Tongue (tissue), 2 donors: Measurements from ENCODE around the gene SIRPD. TPM values are rescaled to one million over a fixed set of nuclear protein-coding genes. Genes with fewer than 3 reads are reported as not detected.
A peak's percentile ranks its signal among the peaks of the same experiment; 100 is the strongest.
"Not testable (repeated sequence)": the region's sequence is repeated elsewhere in the genome, so short reads cannot be mapped to it uniquely, and the experiment has no call there.

ENCODE experiments used
- DNase-seq: peaks from one replicate; pipeline ENCODE4 v3.0.0-alpha.2; 2015
- total RNA-seq: library from RNA; depleted of rRNA; stranded (reverse); fragments of >200 nt; gene quantifications from one replicate; pipeline ENCODE4 v1.2.3, GENCODE V29; 2014

Gene SIRPD
- total RNA-seq, 1 donor from 2014 or later = not detected

DNA sequence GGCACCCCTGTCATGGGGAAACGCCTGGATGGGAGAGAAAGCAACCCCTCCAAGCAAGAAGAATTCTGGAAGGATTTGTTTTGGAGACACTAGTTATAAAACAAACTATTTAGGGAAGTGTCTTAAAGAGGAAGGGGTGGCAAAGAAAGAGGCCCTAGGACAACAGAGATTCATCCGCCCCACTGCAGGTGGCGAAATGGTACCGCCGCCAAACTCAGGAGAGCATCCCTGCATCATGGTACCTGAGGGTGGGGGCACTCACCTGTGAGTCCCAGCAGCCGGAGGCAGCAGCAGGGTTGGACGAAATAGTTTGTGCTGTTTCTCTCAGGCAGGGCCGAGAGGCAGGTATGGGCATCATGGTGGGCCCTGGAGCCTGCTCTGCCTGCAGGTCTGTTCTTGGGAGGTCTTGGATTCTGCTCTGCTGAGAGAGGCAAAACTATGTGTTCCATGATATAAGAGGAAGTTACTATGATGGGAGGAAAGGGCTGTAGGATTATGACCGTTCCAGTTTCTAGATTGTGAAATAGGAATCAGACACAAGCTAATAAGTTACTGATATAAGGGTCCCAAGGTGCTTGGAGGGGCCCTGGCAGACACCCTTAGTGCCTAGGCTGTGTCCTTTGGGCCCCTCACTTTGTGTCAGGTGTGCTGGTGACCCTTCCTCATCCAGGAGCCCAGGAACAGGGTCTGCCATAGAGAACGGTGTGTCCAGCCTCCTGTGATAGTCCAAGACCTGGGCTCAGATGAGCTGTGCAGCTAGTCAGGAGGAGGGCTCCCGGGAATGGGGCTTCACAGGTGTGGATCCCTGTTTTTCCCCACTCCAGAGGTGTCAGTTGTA, 20.4 kb downstream of the SIRPD start:
- DNase-seq = no peak

- DNase-seq = no peak
Measured at GRCh38 chr20:1535420-1536175, 21.9 kb downstream of the SIRPD start.

DNA sequence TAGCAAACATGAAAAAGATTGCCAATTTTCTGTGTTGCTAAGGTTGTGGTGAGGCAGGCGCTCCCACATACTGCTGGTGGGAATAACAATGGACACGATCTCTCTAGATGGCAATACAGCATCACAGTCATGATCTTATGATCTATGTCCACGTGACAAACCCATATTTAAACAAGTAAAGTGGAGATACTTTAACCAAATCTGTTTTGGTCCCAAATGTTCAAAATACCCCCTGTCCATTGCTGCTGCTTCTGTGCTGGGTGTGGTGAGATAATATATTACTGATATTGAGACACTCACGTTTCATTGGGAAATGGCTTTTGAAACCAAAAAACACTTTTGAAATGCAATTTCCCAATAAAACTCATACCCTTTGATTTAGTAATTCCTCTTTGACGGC, 23.0 kb downstream of the SIRPD start:
- no peak for DNase-seq

GRCh38 chr20:1533059-1533458, 24.4 kb downstream of the SIRPD start:
- DNase-seq = no peak

- DNase-seq = no peak
Measured at GRCh38 chr20:1528811-1529210, 28.7 kb downstream of the SIRPD start.

- no peak for DNase-seq
Measured at GRCh38 chr20:1527923-1528322, 29.6 kb downstream of the SIRPD start.

GRCh38 chr20:1526896-1527295, 30.6 kb downstream of the SIRPD start:
- DNase-seq = no peak

- no peak for DNase-seq
Measured at GRCh38 chr20:1526310-1526709, 31.2 kb downstream of the SIRPD start.

GRCh38 chr20:1524004-1524403, 33.5 kb downstream of the SIRPD start:
- DNase-seq = no peak

DNA sequence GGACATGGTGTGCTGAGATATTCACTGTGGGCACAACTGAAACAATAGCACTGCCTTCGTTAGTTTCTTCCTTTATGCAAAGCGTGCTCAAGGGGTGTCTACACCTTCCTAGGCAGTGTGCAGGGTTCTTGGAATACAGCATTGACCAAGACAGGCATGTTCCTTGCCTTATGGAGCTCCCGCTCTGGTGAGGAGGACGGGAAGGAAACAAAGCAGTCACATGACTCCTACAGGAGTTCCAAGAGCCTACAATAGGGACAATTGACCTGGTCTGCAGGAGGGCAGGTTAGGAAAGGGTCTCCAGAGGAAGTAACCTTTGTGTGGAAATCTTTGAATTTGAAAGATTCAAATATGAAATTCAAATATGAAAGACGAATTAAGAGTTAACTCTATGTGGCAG, 40.5 kb downstream of the SIRPD start:
- no peak for DNase-seq

GRCh38 chr20:1513801-1514200, 43.7 kb downstream of the SIRPD start:
- no peak for DNase-seq

- DNase-seq = peak; percentile 16
Measured at GRCh38 chr20:1509237-1509636, 48.3 kb downstream of the SIRPD start.

DNA sequence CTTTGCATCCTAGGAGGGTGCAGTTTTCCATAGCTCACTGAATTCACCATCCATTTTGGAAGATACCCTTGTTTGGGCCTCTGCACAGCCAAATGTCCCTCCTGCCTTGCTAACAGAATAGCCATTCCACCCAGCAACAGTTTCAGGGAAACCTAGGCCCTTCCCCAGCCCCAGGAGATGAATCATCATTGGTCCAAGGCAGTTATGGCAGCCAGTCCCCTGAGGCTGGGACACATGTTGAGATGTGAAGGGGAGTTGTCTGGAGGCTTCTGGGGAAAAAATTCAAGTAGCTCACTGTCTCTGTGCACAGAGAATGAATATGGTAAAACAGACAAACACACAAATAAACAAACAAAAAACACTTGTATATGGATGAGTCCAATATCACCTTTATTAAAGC, 48.9 kb downstream of the SIRPD start:
- DNase-seq = no peak

DNA sequence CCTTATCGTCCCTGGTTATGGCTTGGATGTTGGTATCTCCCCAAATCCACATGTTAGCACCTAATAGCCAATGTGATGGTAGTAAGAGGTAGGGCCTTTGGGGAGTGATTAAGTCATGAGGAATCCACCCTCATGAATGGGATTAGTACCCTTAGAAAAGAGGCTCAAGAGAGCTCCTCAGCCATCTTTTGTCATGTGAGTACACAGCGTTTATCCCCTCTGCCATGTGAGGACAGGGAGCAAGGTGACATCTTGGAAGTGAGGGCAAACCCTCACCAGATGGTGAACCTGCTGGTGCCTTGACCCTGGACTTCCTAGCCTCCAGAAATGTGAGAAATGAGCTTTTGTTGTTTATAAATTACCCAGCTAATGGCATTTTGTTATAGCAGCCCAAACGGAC, 50.2 kb downstream of the SIRPD start:
- DNase-seq = no peak

DNA sequence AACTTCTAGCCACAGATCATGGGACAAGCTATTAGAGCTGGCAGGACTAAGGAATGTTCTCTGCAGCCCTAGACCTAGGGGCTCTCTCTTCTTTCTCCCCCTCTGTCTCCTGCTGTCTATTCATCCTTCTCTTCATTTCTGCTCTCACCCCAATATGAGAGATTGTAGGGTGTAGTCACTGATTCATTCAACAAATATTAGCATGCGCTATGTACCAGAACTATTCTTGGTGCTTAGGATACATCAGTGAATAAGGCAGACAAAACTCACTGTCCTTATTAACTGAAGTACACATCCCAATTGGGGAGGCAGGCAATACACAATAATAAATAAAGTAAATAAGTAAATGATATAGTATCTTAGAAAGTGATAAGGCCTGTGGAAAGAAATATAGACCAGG, 51.6 kb downstream of the SIRPD start:
- no peak for DNase-seq

- DNase-seq = no peak
Measured at GRCh38 chr20:1505361-1505760, 52.1 kb downstream of the SIRPD start.

DNA sequence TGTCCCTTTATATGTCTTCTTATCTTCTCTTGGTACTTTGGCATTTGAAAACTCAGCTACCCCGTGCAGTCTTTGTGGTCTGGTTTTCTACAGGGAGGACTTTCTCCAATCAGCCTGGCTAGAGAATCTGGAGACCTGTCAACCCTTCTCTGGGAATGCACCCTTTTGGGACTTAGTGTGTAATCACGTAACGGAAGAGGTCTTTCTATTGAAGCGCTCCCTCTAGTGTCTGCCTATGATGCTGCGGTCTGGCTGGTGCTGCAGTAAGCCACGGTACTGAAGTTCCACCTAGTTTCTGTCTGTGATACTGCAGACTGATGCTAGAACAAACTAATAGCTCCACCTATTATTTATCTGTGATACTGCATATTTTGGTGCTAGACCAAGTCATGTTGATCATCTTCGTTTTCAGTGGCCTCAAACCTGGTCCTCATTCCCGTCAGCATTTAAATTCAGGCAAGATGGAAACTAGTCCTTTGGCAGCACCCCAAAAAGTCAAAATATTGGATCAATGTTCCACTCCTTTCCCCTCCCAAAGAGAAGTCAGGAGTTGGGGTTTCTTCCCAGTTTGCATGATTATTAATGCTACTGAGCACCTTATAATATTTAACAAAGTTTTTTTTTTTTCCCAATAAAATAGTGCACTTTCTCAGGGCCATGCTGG, 53.8 kb downstream of the SIRPD start:
- DNase-seq = peak; percentile 72

DNA sequence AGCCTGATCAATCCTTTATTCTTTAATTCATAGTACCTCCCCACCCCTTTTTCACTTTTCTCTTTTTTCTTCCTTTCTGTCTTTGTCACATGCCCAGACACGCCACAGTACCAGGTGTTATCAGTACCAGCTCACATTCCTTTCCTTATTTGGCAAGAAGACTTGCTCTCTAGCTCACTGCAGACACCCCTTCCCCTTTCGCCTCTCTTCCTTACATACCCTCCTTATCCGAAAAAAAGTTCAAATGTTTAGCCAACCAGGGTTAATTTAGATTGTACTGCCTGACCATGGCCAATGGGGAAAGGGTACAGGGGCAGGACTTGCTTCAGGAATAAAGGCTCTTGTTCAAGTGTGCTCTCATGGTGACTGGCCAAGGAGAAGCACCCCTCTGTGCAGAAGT, 57.0 kb downstream of the SIRPD start:
- no peak for DNase-seq

- no peak for DNase-seq
Measured at GRCh38 chr20:1499528-1500420, 57.7 kb downstream of the SIRPD start.

DNA sequence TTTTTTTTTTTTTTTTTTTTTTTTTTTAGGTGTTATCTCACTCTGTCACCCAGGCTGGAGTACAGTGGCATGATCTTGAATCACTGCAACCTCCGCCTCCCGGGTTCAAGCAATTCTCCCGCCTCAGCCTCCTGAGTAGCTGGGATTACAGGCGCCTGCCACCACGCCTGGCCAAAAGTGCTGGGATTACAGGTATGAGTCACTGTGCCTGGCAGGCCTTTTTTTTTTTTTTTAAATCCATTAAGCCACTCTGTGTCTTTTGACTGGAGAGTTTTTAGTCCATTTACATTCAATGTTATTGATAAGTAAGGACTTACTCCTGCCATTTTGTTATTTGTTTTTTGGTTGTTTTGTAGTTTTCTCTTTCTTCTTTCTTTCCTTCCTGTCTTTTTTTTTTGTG, 60.1 kb downstream of the SIRPD start:
- not testable (repeated sequence) for DNase-seq

GRCh38 chr20:1496930-1497329, 60.6 kb downstream of the SIRPD start:
- no peak for DNase-seq

- DNase-seq = no peak
Measured at GRCh38 chr20:1494436-1494835, 63.1 kb downstream of the SIRPD start.
